Endothelial cell (in vitro differentiated cells): Measurements from ENCODE around the gene S100A2. TPM values are rescaled to one million over a fixed set of nuclear protein-coding genes. Genes with fewer than 3 reads are reported as not detected.

Source experiments
- DNase-seq: peaks from one replicate; pipeline ENCODE4 v3.0.0; 2021; ENCODE audit warnings: low spot score
- H3K27ac Mint-ChIP-seq: one replicate; pipeline ENCODE4 v1.8.0; 2021; ENCODE audit warnings: mixed read lengths, inconsistent platforms; ENCODE audit not compliant: unreplicated experiment
- H3K27me3 Mint-ChIP-seq: one replicate; pipeline ENCODE4 v1.8.0; 2021; ENCODE audit warnings: mild to moderate bottlenecking, moderate library complexity, mixed read lengths, inconsistent platforms; ENCODE audit not compliant: unreplicated experiment
- H3K36me3 Mint-ChIP-seq: one replicate; pipeline ENCODE4 v1.8.0; 2021; ENCODE audit warnings: mild to moderate bottlenecking, low read depth, mixed read lengths, inconsistent platforms; ENCODE audit not compliant: unreplicated experiment
- H3K4me1 Mint-ChIP-seq: one replicate; pipeline ENCODE4 v1.8.0; 2021; ENCODE audit warnings: mild to moderate bottlenecking, mixed read lengths, inconsistent platforms; ENCODE audit not compliant: unreplicated experiment
- H3K4me3 Mint-ChIP-seq: one replicate; pipeline ENCODE4 v1.8.0; 2021; ENCODE audit warnings: mild to moderate bottlenecking, mixed read lengths, inconsistent platforms; ENCODE audit not compliant: unreplicated experiment
- H3K9me3 Mint-ChIP-seq: one replicate; pipeline ENCODE4 v1.8.0; 2021; ENCODE audit warnings: mixed read lengths, inconsistent platforms; ENCODE audit not compliant: unreplicated experiment
- CTCF ChIP-seq: fragments of 200-600 bp; sonication (generic); IDR thresholded peaks from one replicate; pipeline ENCODE4 v1.5.0; 2021; ENCODE audit warnings: antibody characterized with exemption; ENCODE audit not compliant: unreplicated experiment
- total RNA-seq: library from RNA; stranded (reverse); fragmentation: NEBNext Ultra II Directional; extraction: Animal tissue kit (Norgen Biotek cat#: 25700); gene quantifications from one replicate; pipeline ENCODE4 v1.2.1, GENCODE V29; 2021; ENCODE audit not compliant: unreplicated experiment

The S100A2 gene
- total RNA-seq, 1 donor from 2014 or later = not detected

- peak overlapping the region; percentile 52 for H3K27ac Mint-ChIP-seq
- peaks cover 10% of the 10 kb centered on the region for H3K27me3 Mint-ChIP-seq
- no peak for DNase-seq
- H3K4me1 Mint-ChIP-seq = peaks cover 45% of the 10 kb centered on the region
- H3K36me3 Mint-ChIP-seq = peaks cover 7% of the 10 kb centered on the region
- no peak for TF ChIP-seq CTCF
- H3K4me3 Mint-ChIP-seq = no peak overlapping the region
- H3K9me3 Mint-ChIP-seq = no peaks in the 10 kb centered on the region
Measured at GRCh38 chr1:153606194-153606593, 40.5 kb upstream of the S100A2 start.

- Mint-ChIP-seq H3K36me3 (peaks cover 6% of the 10 kb centered on the region), H3K9me3 (no peaks in the 10 kb centered on the region), H3K27ac (no peak overlapping the region), H3K27me3 (peaks cover under 1% of the 10 kb centered on the region), H3K4me3 (no peak overlapping the region), H3K4me1 (peaks cover 21% of the 10 kb centered on the region)
- no peak for DNase-seq
- no peak for TF ChIP-seq CTCF
Measured at GRCh38 chr1:153602749-153603148, 37.1 kb upstream of the S100A2 start.

GRCh38 chr1:153599847-153600246, 34.2 kb upstream of the S100A2 start:
- Mint-ChIP-seq H3K9me3 (no peaks in the 10 kb centered on the region), H3K4me1 (peaks cover 8% of the 10 kb centered on the region), H3K27ac (no peak overlapping the region), H3K27me3 (peaks cover 5% of the 10 kb centered on the region), H3K36me3 (no peaks in the 10 kb centered on the region), H3K4me3 (no peak overlapping the region)
- TF ChIP-seq CTCF = no peak
- no peak for DNase-seq

GRCh38 chr1:153598309-153599172, 32.9 kb upstream of the S100A2 start:
- Mint-ChIP-seq H3K4me3 (no peak overlapping the region), H3K27me3 (peaks cover 5% of the 10 kb centered on the region), H3K36me3 (no peaks in the 10 kb centered on the region), H3K9me3 (no peaks in the 10 kb centered on the region), H3K4me1 (peaks cover 8% of the 10 kb centered on the region), H3K27ac (peak overlapping the region; percentile 89)
- TF ChIP-seq CTCF = no peak
- peak; percentile 20 for DNase-seq

- no peaks in the 10 kb centered on the region for H3K36me3 Mint-ChIP-seq
- peaks cover 8% of the 10 kb centered on the region for H3K4me1 Mint-ChIP-seq
- no peak overlapping the region for H3K4me3 Mint-ChIP-seq
- H3K27me3 Mint-ChIP-seq = peaks cover 9% of the 10 kb centered on the region
- H3K27ac Mint-ChIP-seq = no peak overlapping the region
- TF ChIP-seq CTCF = no peak
- no peak for DNase-seq
- no peaks in the 10 kb centered on the region for H3K9me3 Mint-ChIP-seq
Measured at GRCh38 chr1:153597206-153597605, 31.6 kb upstream of the S100A2 start.
